Omental fat pad (tissue), 4 donors: ENCODE data around the gene THAP11. TPM values are rescaled to one million over a fixed set of nuclear protein-coding genes. Genes with fewer than 3 reads are reported as not detected.
A peak's percentile ranks its signal among the peaks of the same experiment; 100 is the strongest.

Experiments
- ATAC-seq: fragments of 150-250 bp; one replicate; pipeline ENCODE4 v1.9.1; 2016; ENCODE audit warnings: mild to moderate bottlenecking, moderate library complexity; ENCODE audit not compliant: low FRiP score
- DNase-seq: peaks from one replicate; pipeline ENCODE4 v3.0.0-alpha.2; 2019; ENCODE audit warnings: low spot score
- total RNA-seq, 4 donors: library from RNA; depleted of rRNA; stranded (reverse); fragments of >200 nt; gene quantifications; one replicate each; pipeline ENCODE4 v1.1.0, GENCODE V29; 2016
- TF ChIP-seq, protein P1 (sequence below), 3 donors: fragments of 450-650 bp; IDR thresholded peaks; one replicate each; pipeline ENCODE4 v1.5.1; 2016 to 2017; ENCODE audit warnings: antibody characterized with exemption in 3 of 3, mild to moderate bottlenecking in 3 of 3, moderate library complexity in 2 of 3

THAP11 gene
- total RNA-seq, 4 donors from 2014 or later = 37.4 to 61.6 (median 48.3) TPM

DNA sequence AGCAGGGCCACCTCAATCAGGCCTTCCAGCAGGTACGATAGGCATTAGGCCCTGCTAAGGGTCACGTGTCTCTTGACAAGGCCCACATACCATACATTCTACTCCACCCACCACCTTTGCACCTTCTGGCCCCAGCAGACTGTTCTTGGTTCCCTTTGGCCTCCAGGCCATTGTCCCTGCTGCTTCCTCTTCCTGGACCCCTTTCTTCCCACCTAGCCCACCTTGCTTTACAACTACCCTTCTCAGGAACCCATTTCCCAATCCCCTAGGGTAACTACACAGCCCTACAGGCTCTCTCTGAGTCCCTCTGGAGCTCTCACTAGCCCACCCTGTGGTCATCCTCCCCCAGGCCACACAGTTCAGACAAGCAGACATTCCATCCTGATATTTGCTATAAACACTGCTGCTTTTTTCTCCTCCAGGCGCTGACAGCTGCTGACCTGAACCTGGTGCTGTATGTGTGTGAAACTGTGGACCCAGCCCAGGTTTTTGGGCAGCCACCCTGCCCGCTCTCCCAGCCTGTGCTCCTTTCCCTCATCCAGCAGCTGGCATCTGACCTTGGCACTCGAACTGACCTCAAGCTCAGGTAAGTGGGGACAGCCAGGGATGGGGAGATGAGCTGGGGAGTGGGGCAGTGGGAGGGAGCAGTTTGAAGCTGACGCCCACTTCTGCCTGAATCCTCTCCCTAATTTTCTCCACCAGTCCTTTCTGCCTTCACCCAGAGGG is 41.2 kb downstream of the THAP11 start:
- DNase-seq = no peak
- ATAC-seq = no peak
- TF ChIP-seq, protein P1, sequence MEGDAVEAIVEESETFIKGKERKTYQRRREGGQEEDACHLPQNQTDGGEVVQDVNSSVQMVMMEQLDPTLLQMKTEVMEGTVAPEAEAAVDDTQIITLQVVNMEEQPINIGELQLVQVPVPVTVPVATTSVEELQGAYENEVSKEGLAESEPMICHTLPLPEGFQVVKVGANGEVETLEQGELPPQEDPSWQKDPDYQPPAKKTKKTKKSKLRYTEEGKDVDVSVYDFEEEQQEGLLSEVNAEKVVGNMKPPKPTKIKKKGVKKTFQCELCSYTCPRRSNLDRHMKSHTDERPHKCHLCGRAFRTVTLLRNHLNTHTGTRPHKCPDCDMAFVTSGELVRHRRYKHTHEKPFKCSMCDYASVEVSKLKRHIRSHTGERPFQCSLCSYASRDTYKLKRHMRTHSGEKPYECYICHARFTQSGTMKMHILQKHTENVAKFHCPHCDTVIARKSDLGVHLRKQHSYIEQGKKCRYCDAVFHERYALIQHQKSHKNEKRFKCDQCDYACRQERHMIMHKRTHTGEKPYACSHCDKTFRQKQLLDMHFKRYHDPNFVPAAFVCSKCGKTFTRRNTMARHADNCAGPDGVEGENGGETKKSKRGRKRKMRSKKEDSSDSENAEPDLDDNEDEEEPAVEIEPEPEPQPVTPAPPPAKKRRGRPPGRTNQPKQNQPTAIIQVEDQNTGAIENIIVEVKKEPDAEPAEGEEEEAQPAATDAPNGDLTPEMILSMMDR (IDR thresholded peaks at IDR 0.05) = no peak

DNA sequence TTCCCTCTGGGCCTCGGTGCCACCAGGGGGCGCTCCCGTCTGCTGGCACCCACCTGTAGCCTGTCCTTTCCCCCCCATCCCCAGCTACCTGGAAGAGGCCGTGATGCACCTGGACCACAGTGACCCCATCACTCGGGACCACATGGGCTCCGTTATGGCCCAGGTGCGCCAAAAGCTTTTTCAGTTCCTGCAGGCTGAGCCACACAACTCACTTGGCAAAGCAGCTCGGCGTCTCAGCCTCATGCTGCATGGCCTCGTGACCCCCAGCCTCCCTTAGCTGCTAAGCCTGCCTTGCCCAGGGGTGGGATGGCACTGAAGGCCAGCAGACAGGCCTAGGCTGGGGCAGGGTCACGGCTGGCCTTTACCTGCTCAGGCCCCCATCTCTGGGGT is 41.7 kb downstream of the THAP11 start:
- no peak for ATAC-seq
- TF ChIP-seq, protein P1 (IDR thresholded peaks at IDR 0.05) = peak in 1 of 3 donors; percentile 64
- peak; percentile 62 for DNase-seq

DNA sequence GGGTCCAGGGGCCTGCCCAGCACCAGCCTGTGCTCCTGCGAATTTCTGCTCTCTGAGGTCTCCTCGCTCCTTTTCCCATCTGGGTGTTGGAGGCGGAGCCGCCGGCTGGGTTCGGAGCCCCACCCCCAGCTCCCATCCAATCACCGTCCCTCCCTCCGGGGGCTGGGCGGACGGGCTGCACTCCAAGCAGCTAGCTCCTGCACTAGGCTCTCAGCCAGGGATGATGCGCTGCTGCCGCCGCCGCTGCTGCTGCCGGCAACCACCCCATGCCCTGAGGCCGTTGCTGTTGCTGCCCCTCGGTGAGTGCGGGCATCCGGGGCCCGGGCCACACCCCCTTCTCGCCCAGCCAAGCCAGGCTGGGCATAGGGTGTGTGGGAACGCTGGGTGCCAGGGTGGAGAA is 42.6 kb downstream of the THAP11 start, which contains the start of gene NRN1L:
NRN1L (plus strand) TSS at position 202 of the 400 bp plus-strand sequence; CDS start at position 221, 19 bp downstream.
- TF ChIP-seq, protein P1 (IDR thresholded peaks at IDR 0.05) = no peak
- DNase-seq (peak; percentile 53), ATAC-seq (peak; percentile 86)

DNA sequence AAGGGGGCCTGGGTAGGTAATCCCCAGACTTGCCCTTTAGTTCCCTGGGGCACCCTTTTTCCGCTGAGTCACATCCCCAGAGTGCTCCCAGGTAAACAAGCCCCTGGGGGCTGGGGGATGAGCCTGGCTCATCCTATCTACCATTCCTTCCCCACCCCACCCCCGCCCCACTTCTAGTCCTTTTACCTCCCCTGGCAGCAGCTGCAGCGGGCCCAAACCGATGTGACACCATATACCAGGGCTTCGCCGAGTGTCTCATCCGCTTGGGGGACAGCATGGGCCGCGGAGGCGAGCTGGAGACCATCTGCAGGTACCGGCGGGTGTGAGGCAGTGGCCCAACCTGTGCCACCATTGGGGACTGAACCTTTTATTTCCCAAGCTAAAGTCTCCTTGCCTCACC is 43.4 kb downstream of the THAP11 start:
- no peak for DNase-seq
- ATAC-seq = no peak

DNA sequence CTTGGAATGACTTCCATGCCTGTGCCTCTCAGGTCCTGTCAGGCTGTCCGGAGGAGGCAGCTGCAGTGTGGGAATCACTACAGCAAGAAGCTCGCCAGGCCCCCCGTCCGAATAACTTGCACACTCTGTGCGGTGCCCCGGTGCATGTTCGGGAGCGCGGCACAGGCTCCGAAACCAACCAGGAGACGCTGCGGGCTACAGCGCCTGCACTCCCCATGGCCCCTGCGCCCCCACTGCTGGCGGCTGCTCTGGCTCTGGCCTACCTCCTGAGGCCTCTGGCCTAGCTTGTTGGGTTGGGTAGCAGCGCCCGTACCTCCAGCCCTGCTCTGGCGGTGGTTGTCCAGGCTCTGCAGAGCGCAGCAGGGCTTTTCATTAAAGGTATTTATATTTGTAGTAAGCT is 43.9 kb downstream of the THAP11 start:
- no peak for DNase-seq
- no peak for ATAC-seq
- TF ChIP-seq, protein P1 (IDR thresholded peaks at IDR 0.05) = no peak

More for the DNA sequence above, 43.4 kb downstream of the THAP11 start:
- TF ChIP-seq, protein P1 (IDR thresholded peaks at IDR 0.05) = no peak

DNA sequence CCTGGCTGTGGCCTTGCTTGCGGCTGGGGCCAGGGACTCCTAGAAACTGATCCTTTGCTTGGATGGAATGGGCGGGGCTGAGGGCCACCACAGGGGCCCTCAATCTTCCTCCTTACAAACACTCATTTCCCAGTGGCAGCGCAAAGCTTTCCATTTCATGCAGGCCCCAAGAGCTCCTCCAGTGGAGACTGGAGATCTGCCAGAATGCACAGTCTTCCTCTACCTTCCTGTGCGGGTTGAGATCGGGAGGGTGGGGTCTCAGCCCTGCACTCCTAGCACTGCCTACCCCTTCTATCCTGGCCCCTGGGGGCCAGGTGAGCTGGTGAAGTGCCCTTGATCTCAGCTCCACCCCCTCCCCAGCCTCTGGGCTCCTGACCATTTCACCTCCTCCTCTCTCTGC is 44.3 kb downstream of the THAP11 start:
- no peak for DNase-seq
- TF ChIP-seq, protein P1 (IDR thresholded peaks at IDR 0.05) = no peak
- ATAC-seq = no peak

DNA sequence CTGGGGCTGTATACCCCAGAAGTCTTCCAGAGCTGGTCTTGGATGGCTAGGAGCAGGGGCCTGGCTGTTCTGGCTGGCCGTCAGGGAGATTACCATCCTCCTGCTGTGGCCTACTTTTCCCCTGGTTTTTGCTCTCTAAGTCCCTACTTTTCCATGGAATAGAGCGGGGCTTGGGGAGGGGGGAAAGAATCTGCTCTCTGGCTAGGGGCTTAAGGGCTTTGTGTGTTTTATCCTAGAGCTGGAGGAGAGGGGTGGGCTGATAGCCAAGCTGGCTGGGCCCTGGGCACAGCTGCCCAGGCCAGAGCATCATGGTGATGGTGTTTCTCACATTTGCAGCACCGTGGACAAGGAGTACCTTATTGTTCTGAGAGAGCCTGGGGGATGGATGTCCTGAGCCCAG is 46.2 kb downstream of the THAP11 start:
- TF ChIP-seq, protein P1 (IDR thresholded peaks at IDR 0.05) = no peak
- no peak for DNase-seq
- ATAC-seq = no peak
